Endothelial cell of umbilical vein (primary cell): ENCODE data around the gene ZC3H14. TPM values are rescaled to one million over a fixed set of nuclear protein-coding genes. Genes with fewer than 3 reads are reported as not detected.

Experiments used
- BruUV-seq: library from RNA; stranded (reverse); fragments of 400-500 nt; replicated peaks from 2 replicates; lab custom pipeline; 2021; lab: Mats Ljungman, UMichigan
- CTCF ChIA-PET: fragments of 300-600, 350-600 bp; sonication (Branson Sonifier 250); formaldehyde crosslinking; loops from one replicate; lab custom pipeline; 2021; ENCODE audit warnings: antibody characterized with exemption, inconsistent platforms; lab: Charles Lee
- POLR2A ChIA-PET: fragments of 300-600, 350-600 bp; sonication (Branson Sonifier 250); formaldehyde crosslinking; loops from one replicate; lab custom pipeline; 2021; ENCODE audit warnings: antibody characterized with exemption, inconsistent platforms; lab: Charles Lee
- DNase-seq: peaks from one replicate; pipeline ENCODE4 v3.0.0-alpha.2; 2011; ENCODE audit warnings: low read depth, low spot score
- FAIRE-seq: peaks from 2 replicates; lab custom pipeline; 2011; peaks lifted over from hg19 to GRCh38; lab: Jason Lieb, UNC
- H2AFZ ChIP-seq: 2 replicates; pipeline ENCODE4 v1.6.0; 2012; ENCODE audit warnings: low read depth, low read length, control low read depth, inconsistent platforms
- H3K27ac ChIP-seq: 2 replicates; pipeline ENCODE4 v1.5.1; 2011; ENCODE audit warnings: low read depth, mild to moderate bottlenecking, control low read depth, low read length, moderate library complexity; ENCODE audit not compliant: insufficient read depth
- H3K27me3 ChIP-seq, 2 experiments: 2 replicates each; pipeline versions ENCODE4 v1.6.0 to v1.6.1; 2011; ENCODE audit warnings: low read length in 2 of 2, mixed read lengths in 1 of 2; ENCODE audit not compliant: control insufficient read depth in 2 of 2, insufficient read depth in 2 of 2
- H3K36me3 ChIP-seq, 2 experiments: 2 replicates in 1 of 2; 3 replicates in 1 of 2; pipeline ENCODE4 v1.5.1; 2011; ENCODE audit warnings: low read length in 2 of 2, mild to moderate bottlenecking in 1 of 2, moderate library complexity in 1 of 2; ENCODE audit not compliant: control insufficient read depth in 2 of 2, insufficient read depth in 2 of 2; ENCODE audit errors: extremely low read depth in 1 of 2
- H3K4me1 ChIP-seq: 3 replicates; pipeline ENCODE4 v1.5.1; 2011; ENCODE audit warnings: mild to moderate bottlenecking, low read length; ENCODE audit not compliant: control insufficient read depth, insufficient read depth; ENCODE audit errors: extremely low read depth
- H3K4me2 ChIP-seq: 2 replicates; pipeline ENCODE4 v1.6.1; 2011; ENCODE audit warnings: low read length, control low read depth, mixed read lengths; ENCODE audit not compliant: insufficient read depth
- H3K4me3 ChIP-seq, 3 experiments: fragments of 200-600 bp in 1 of 3; sonication (generic), shearing (Covaris generic) in 1 of 3; replicated peaks in 1 of 3; 2 replicates each; pipeline ENCODE4 v1.5.1; 2011 to 2016; ENCODE audit warnings: control low read depth in 3 of 3, low read length in 3 of 3, mild to moderate bottlenecking in 2 of 3, inconsistent platforms in 1 of 3, low read depth in 1 of 3, moderate library complexity in 1 of 3; ENCODE audit not compliant: insufficient read depth in 1 of 3
- H3K79me2 ChIP-seq: 2 replicates; pipeline ENCODE4 v1.6.0; 2012; ENCODE audit warnings: low read length, inconsistent platforms; ENCODE audit not compliant: control insufficient read depth, insufficient read depth
- H3K9ac ChIP-seq: replicated peaks from 2 replicates; pipeline ENCODE3; 2011; ENCODE audit warnings: low read length, control low read depth; ENCODE audit not compliant: insufficient read depth; ENCODE audit errors: extremely low read depth
- H3K9me1 ChIP-seq: replicated peaks from 3 replicates; pipeline ENCODE4 v1.6.0; 2011; ENCODE audit warnings: mild to moderate bottlenecking, low read length; ENCODE audit not compliant: control insufficient read depth, insufficient read depth; ENCODE audit errors: extremely low read depth
- H3K9me3 ChIP-seq: replicated peaks from 2 replicates; pipeline ENCODE4 v1.5.1; 2012; ENCODE audit warnings: low read length, inconsistent platforms; ENCODE audit not compliant: control insufficient read depth, insufficient read depth
- H4K20me1 ChIP-seq: replicated peaks from 2 replicates; pipeline ENCODE3; 2011; ENCODE audit warnings: mild to moderate bottlenecking, low read length; ENCODE audit not compliant: control insufficient read depth, insufficient read depth; ENCODE audit errors: extremely low read depth
- EZH2 ChIP-seq: IDR thresholded peaks from 2 replicates; pipeline ENCODE4 v1.6.1; 2012; ENCODE audit warnings: borderline replicate concordance, low read depth, mild to moderate bottlenecking, moderate library complexity, low read length, inconsistent platforms; ENCODE audit not compliant: severe bottlenecking
- FOS ChIP-seq: IDR thresholded peaks from 2 replicates; pipeline ENCODE4 v1.6.1; 2011; ENCODE audit warnings: mild to moderate bottlenecking, low read length, moderate library complexity, borderline replicate concordance; ENCODE audit not compliant: insufficient read depth
- GATA2 ChIP-seq: IDR thresholded peaks from 2 replicates; pipeline ENCODE4 v1.7.0; 2011; ENCODE audit warnings: low read depth, mild to moderate bottlenecking, moderate library complexity, mixed read lengths, low read length; ENCODE audit not compliant: insufficient read length, insufficient read depth
- JUN ChIP-seq: IDR thresholded peaks from 2 replicates; pipeline ENCODE4 v1.6.1; 2011; ENCODE audit warnings: borderline replicate concordance, low read depth; ENCODE audit not compliant: insufficient read length, insufficient read depth
- MYC ChIP-seq: IDR thresholded peaks from one replicate; pipeline ENCODE4 v1.6.1; 2011; ENCODE audit warnings: mild to moderate bottlenecking, low read depth, low read length
- POLR2A ChIP-seq: IDR thresholded peaks from 2 replicates; pipeline ENCODE4 v1.6.1; 2012; ENCODE audit warnings: low read depth, mild to moderate bottlenecking, control low read depth, low read length
- POLR2AphosphoS5 ChIP-seq: IDR thresholded peaks from 2 replicates; pipeline ENCODE4 v1.6.1; 2012; ENCODE audit warnings: low read depth, mild to moderate bottlenecking, control low read depth, low read length, moderate library complexity; ENCODE audit not compliant: insufficient read depth
- dilution Hi-C: fragments of 300-500 bp; cut with MboI; formaldehyde crosslinking; loops from one replicate; pipeline ENCODE4 v1.15.0; 2019; ENCODE audit warnings: low sequenced_read_pairs; ENCODE audit not compliant: extremely low pct_ligation_motif_present
- intact Hi-C: fragments of 100-400 bp; cut with micrococcal nuclease; formaldehyde crosslinking; loops from one replicate; pipeline ENCODE4 v1.10.0; 2022
- polyA plus RNA-seq, 4 experiments: library from polyadenylated mRNA; depleted of rRNA in 3 of 4; stranded (reverse) in 3 of 4; unstranded in 1 of 4; fragments of >200 nt; gene quantifications; 2 replicates each; pipeline versions ENCODE4 v1.2.1 to v1.2.3, GENCODE V29; 2011 to 2012; ENCODE audit warnings: missing spikeins in 1 of 4
- total RNA-seq: library from RNA; stranded (reverse); gene quantifications from 2 replicates; pipeline ENCODE4 v1.2.3, GENCODE V29; 2021
- TF ChIP-seq, protein P1 (sequence below): IDR thresholded peaks from 2 replicates; pipeline ENCODE4 v1.6.1; 2011; ENCODE audit not compliant: insufficient read depth, insufficient read length
- TF ChIP-seq, protein P2 (sequence below), 2 donors: IDR thresholded peaks; 1 replicate in 1 of 2; 2 replicates in 1 of 2; pipeline ENCODE4 v1.5.1; 2011; ENCODE audit warnings: low read length in 2 of 2, mild to moderate bottlenecking in 2 of 2, moderate library complexity in 2 of 2, control low read depth in 1 of 2, inconsistent platforms in 1 of 2, low read depth in 1 of 2; ENCODE audit not compliant: insufficient read depth in 1 of 2; ENCODE audit errors: extremely low read depth in 1 of 2

The ZC3H14 gene
- total and polyA plus RNA-seq, 2 donors (not counting 3 experiments of a cell fraction or from before 2014, with no cell fraction given), result 61.2 to 61.8 TPM

DNA sequence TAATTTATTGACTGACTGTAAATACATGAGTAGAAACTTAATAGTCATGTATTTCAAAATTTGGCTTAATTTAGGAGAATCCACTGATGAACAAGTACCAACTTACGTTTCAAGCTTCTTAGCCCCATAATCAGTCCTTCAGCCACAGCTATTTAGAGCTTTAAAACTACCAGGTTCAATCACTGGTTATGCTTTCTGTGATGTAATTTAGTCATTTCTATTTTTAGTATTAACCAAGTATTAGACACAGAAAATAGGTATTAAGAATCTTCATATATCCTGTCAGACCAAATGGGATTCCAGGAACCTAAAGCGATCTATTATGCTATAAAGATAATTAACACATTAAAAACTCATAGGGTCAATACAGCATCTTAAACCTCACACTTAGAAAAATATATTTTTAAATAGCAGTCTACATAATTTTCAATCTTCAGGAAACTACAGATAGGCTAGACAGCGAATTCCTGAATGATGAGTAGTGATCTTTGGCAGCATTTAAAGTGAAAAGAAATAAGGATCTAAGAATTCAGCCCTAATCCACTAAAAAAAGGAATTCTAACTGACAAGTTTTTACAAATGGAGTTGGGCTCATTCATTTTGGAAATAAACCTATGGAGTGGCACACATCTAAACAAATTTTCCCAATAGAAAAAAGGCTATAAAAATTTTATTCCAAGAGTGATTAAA is 51.5 kb downstream of the ZC3H14 start:
- H3K4me2 ChIP-seq, result peak overlapping the region; percentile 49
- peaks cover 39% of the 10 kb centered on the region for H3K4me1 ChIP-seq
- peak; percentile 61 for DNase-seq
- peak overlapping the region in 1 of 3 experiments; percentile 17 for H3K4me3 ChIP-seq
- intact Hi-C loops (loop anchor here (5.0 kb wide), 1 partner anchor 52 kb away; the partner anchor contains the start of gene ZC3H14), dilution Hi-C loops (no loop called here)
- H3K36me3 ChIP-seq, result peaks cover 0 to 13% of the 10 kb centered on the region in 2 experiments
- H3K9me1 ChIP-seq, result no peaks in the 10 kb centered on the region
- no peaks in the 10 kb centered on the region for H3K9me3 ChIP-seq
- TF ChIP-seq FOS (peak; percentile 40), EZH2 (no peak), POLR2AphosphoS5 (no peak), MYC (no peak), JUN (peak; percentile 26)
- H3K27me3 ChIP-seq, result no peaks in the 10 kb centered on the region
- H2AFZ ChIP-seq, result no peak overlapping the region
- no peaks in the 10 kb centered on the region for H4K20me1 ChIP-seq
- CTCF ChIA-PET, result interaction anchor here (1.0 to 1.7 kb wide), 6 partner anchors 11 to 53 kb away, joined by 3 to 14 read pairs (median 5); no protein-coding TSS in a partner anchor
- H3K9ac ChIP-seq, result peak overlapping the region; percentile 41
- POLR2A ChIA-PET, result no interaction called here
- H3K27ac ChIP-seq, result peak overlapping the region; percentile 78
- BruUV-seq, result TSS peak; percentile 11
- H3K79me2 ChIP-seq, result no peaks in the 10 kb centered on the region
- FAIRE-seq, result peak; percentile 12

DNA sequence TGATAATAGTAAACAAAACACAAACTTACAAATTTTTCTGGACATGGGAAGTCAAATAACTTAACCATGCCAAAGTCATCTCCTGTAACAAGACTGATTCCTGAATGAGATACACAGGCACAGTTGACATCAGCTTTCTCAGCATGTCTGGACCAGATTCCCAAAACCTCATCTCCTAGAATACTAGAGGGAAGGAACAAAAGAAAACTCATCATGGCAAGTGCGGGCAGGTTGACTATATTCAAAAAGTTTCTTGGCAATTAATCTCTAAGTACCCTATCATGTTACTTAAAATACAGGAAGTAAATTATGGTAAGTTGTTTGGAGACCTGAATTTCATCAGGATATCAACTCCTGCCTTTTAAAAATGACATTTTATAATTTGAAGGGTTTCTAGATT is 53.9 kb downstream of the ZC3H14 start:
- no TSS peak for BruUV-seq
- Histone ChIP-seq H2AFZ (no peak overlapping the region), H3K4me1 (peaks cover 35% of the 10 kb centered on the region), H3K27ac (no peak overlapping the region), H3K79me2 (no peaks in the 10 kb centered on the region), H3K36me3 (no peaks in the 10 kb centered on the region), H4K20me1 (no peaks in the 10 kb centered on the region), H3K4me3 (no peak overlapping the region), H3K9me1 (no peaks in the 10 kb centered on the region), H3K9me3 (no peaks in the 10 kb centered on the region), H3K4me2 (no peak overlapping the region), H3K9ac (no peak overlapping the region), H3K27me3 (no peaks in the 10 kb centered on the region)
- TF ChIP-seq, protein P1, sequence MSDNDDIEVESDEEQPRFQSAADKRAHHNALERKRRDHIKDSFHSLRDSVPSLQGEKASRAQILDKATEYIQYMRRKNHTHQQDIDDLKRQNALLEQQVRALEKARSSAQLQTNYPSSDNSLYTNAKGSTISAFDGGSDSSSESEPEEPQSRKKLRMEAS, result no peak
- TF ChIP-seq POLR2A (no peak), POLR2AphosphoS5 (no peak), GATA2 (no peak), JUN (no peak), FOS (no peak), EZH2 (no peak), MYC (no peak)
- TF ChIP-seq, protein P2, sequence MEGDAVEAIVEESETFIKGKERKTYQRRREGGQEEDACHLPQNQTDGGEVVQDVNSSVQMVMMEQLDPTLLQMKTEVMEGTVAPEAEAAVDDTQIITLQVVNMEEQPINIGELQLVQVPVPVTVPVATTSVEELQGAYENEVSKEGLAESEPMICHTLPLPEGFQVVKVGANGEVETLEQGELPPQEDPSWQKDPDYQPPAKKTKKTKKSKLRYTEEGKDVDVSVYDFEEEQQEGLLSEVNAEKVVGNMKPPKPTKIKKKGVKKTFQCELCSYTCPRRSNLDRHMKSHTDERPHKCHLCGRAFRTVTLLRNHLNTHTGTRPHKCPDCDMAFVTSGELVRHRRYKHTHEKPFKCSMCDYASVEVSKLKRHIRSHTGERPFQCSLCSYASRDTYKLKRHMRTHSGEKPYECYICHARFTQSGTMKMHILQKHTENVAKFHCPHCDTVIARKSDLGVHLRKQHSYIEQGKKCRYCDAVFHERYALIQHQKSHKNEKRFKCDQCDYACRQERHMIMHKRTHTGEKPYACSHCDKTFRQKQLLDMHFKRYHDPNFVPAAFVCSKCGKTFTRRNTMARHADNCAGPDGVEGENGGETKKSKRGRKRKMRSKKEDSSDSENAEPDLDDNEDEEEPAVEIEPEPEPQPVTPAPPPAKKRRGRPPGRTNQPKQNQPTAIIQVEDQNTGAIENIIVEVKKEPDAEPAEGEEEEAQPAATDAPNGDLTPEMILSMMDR (IDR thresholded peaks at IDR 0.05; ENCODE audit: extremely low read depth in 1 of 2, insufficient read depth in 1 of 2, low read depth in 1 of 2, low read length in 2 of 2), result no peak
- no peak for FAIRE-seq
- dilution Hi-C loops, result no loop called here
- POLR2A ChIA-PET, result no interaction called here
- intact Hi-C loops, result no loop called here
- CTCF ChIA-PET, result interaction anchor here (1.3 kb wide), 1 partner anchor 11 kb away, joined by 4 read pairs; no protein-coding TSS in a partner anchor
- no peak for DNase-seq
